Superior temporal gyrus (tissue), 1 donor: ENCODE measurements around the gene VSX2.
A peak's percentile ranks its signal among the peaks of the same experiment; 100 is the strongest.

ENCODE experiments used
- DNase-seq: peaks from one replicate; pipeline ENCODE4 v3.0.0-alpha.2; 2016; ENCODE audit errors: extremely low spot score

The VSX2 gene

GRCh38 chr14:74238974-74239847 is at the start of gene VSX2:
VSX2 (plus strand) TSS chr14:74239449; CDS start chr14:74239562, 113 bp downstream.
- DNase-seq = no peak

GRCh38 chr14:74190927-74191575 is 48.2 kb upstream of the VSX2 start:
- no peak for DNase-seq

GRCh38 chr14:74194506-74195274 is 44.6 kb upstream of the VSX2 start:
- no peak for DNase-seq

- no peak for DNase-seq
Observed at GRCh38 chr14:74195623-74196022, 43.6 kb upstream of the VSX2 start.

GRCh38 chr14:74198441-74199234 is 40.6 kb upstream of the VSX2 start:
- no peak for DNase-seq

GRCh38 chr14:74202113-74202512 is 37.1 kb upstream of the VSX2 start:
- DNase-seq = no peak

GRCh38 chr14:74203639-74204038 is 35.6 kb upstream of the VSX2 start:
- peak; percentile 29 for DNase-seq

- no peak for DNase-seq
Observed at GRCh38 chr14:74204491-74204890, 34.8 kb upstream of the VSX2 start.

- no peak for DNase-seq
Observed at GRCh38 chr14:74205882-74206281, 33.4 kb upstream of the VSX2 start.

GRCh38 chr14:74207943-74208342 is 31.3 kb upstream of the VSX2 start:
- DNase-seq = no peak

GRCh38 chr14:74208642-74209041 is 30.6 kb upstream of the VSX2 start:
- no peak for DNase-seq

- no peak for DNase-seq
Observed at GRCh38 chr14:74211945-74212580, 27.2 kb upstream of the VSX2 start.

GRCh38 chr14:74213907-74214803 is 25.1 kb upstream of the VSX2 start:
- no peak for DNase-seq

GRCh38 chr14:74216671-74217070 is 22.6 kb upstream of the VSX2 start:
- no peak for DNase-seq

- DNase-seq = peak; percentile 75
Observed at GRCh38 chr14:74217672-74218448, 21.4 kb upstream of the VSX2 start.

GRCh38 chr14:74218462-74218861 is 20.8 kb upstream of the VSX2 start:
- DNase-seq = no peak

GRCh38 chr14:74219277-74220205 is 19.7 kb upstream of the VSX2 start:
- no peak for DNase-seq

- no peak for DNase-seq
Observed at GRCh38 chr14:74220991-74221390, 18.3 kb upstream of the VSX2 start.
